CD1c-positive myeloid dendritic cell (primary cell): ENCODE results near the gene IL6ST.

ENCODE experiments used
- DNase-seq: peaks from one replicate; pipeline ENCODE4 v3.0.0-alpha.2; 2016; ENCODE audit errors: extremely low spot score

The IL6ST gene

DNA sequence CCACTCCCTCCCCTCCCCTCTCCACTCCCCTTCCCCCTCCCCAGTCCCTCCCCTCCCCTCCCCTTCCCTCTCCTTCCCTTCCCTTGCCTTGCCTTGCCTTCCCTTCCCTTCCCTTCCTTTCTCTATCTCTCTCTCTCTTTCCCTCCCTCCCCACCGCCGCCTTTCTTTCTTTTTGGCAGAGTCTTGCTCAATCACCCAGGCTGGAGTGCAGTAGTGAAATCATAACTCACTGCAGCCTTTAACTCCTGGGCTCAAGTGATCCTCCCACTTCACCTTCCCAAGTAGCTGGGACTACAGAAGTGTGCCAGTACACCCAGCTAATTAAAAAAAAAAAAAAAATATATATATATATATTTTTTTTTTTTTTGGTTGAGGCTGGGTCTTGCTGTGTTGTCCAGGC is 98.1 kb downstream of the IL6ST start:
- DNase-seq = no peak

GRCh38 chr5:55896238-55896637 is 98.5 kb downstream of the IL6ST start:
- no peak for DNase-seq

- no peak for DNase-seq
Measured at GRCh38 chr5:55895346-55895745, 99.4 kb downstream of the IL6ST start.

GRCh38 chr5:55894135-55894534 is 100.6 kb downstream of the IL6ST start:
- no peak for DNase-seq

- no peak for DNase-seq
Measured at GRCh38 chr5:55892479-55892878, 102.3 kb downstream of the IL6ST start.

- DNase-seq = no peak
Measured at GRCh38 chr5:55888205-55888604, 106.6 kb downstream of the IL6ST start.

GRCh38 chr5:55885359-55885758 is 109.4 kb downstream of the IL6ST start:
- no peak for DNase-seq
